ENCODE results near the gene CCDC51.

Gene CCDC51

GRCh38 chr3:48478626-48479555 lies 39.0 kb upstream of the CCDC51 start:
- Histone ChIP-seq H3K36me3 (ENCODE audit: control insufficient read depth in 1 of 2, insufficient read depth in 2 of 2, low read length in 2 of 2) (peaks cover 15 to 23% of the 10 kb centered on the region in 2 experiments), H2BK120ac (ENCODE audit: insufficient read depth, low read length, poor library complexity) (no peak overlapping the region), H3K79me1 (ENCODE audit: low read length) (peaks cover 1% of the 10 kb centered on the region), H2BK12ac (ENCODE audit: low read length) (no peak overlapping the region), H3K18ac (ENCODE audit: low read length) (no peak overlapping the region), H3K9ac (ENCODE audit: low read length) (no peak overlapping the region), H3K4ac (ENCODE audit: low read depth, low read length) (no peak overlapping the region), H3K4me2 (ENCODE audit: low read length) (no peak overlapping the region), H3K27me3 (ENCODE audit: insufficient read depth, low read length) (no peaks in the 10 kb centered on the region), H3K4me3 (ENCODE audit: low read depth, low read length) (no peak overlapping the region), H2AK5ac (ENCODE audit: low read length) (no peak overlapping the region), H3K9me3 (ENCODE audit: insufficient read depth, low read depth, low read length) (no peaks in the 10 kb centered on the region), H3K4me1 (ENCODE audit: control insufficient read depth in 1 of 2, insufficient read depth in 2 of 2, low read length in 2 of 2) (peaks cover 3 to 4% of the 10 kb centered on the region in 2 experiments), H4K8ac (ENCODE audit: low read depth, low read length) (no peak overlapping the region), H3K79me2 (ENCODE audit: control insufficient read depth, insufficient read depth, low read length, poor library complexity) (no peaks in the 10 kb centered on the region), H3K23ac (ENCODE audit: low read length) (no peak overlapping the region), H4K12ac (ENCODE audit: low read depth, low read length) (no peak overlapping the region), H2AFZ (ENCODE audit: insufficient read depth, low read length, poor library complexity) (no peak overlapping the region), H2BK5ac (ENCODE audit: low read depth, low read length, poor library complexity) (no peak overlapping the region), H3K14ac (ENCODE audit: low read length) (no peak overlapping the region), H3K27ac (ENCODE audit: low read depth, low read length) (no peak overlapping the region), H4K91ac (ENCODE audit: low read depth, low read length) (no peak overlapping the region)
- DNase-seq, result no peak
- no CpG with 5 or more reads among the region's 19 CpGs for WGBS (ENCODE audit: extremely low coverage, insufficient coverage, insufficient read length)

GRCh38 chr3:48477959-48478520 lies 38.1 kb upstream of the CCDC51 start:
- H3K79me1 ChIP-seq (ENCODE audit: low read length), result peaks cover 6% of the 10 kb centered on the region
- no peaks in the 10 kb centered on the region for H3K9me3 ChIP-seq (ENCODE audit: insufficient read depth, low read depth, low read length)
- H2BK120ac ChIP-seq (ENCODE audit: insufficient read depth, low read length, poor library complexity), result no peak overlapping the region
- no peak overlapping the region for H3K23ac ChIP-seq (ENCODE audit: low read length)
- no peaks in the 10 kb centered on the region for H3K27me3 ChIP-seq (ENCODE audit: insufficient read depth, low read length)
- H3K9ac ChIP-seq (ENCODE audit: low read length), result no peak overlapping the region
- peaks cover 15 to 23% of the 10 kb centered on the region in 2 experiments for H3K36me3 ChIP-seq (ENCODE audit: control insufficient read depth in 1 of 2, insufficient read depth in 2 of 2, low read length in 2 of 2)
- no peak overlapping the region for H2AFZ ChIP-seq (ENCODE audit: insufficient read depth, low read length, poor library complexity)
- no CpG with 5 or more reads among the region's 9 CpGs for WGBS (ENCODE audit: extremely low coverage, insufficient coverage, insufficient read length)
- no peak overlapping the region for H3K4ac ChIP-seq (ENCODE audit: low read depth, low read length)
- no peak overlapping the region for H4K91ac ChIP-seq (ENCODE audit: low read depth, low read length)
- no peak overlapping the region for H3K4me2 ChIP-seq (ENCODE audit: low read length)
- no peak overlapping the region for H3K27ac ChIP-seq (ENCODE audit: low read depth, low read length)
- no peak overlapping the region for H4K8ac ChIP-seq (ENCODE audit: low read depth, low read length)
- no peak overlapping the region for H3K18ac ChIP-seq (ENCODE audit: low read length)
- DNase-seq, result no peak
- H2AK5ac ChIP-seq (ENCODE audit: low read length), result no peak overlapping the region
- H3K4me1 ChIP-seq (ENCODE audit: control insufficient read depth in 1 of 2, insufficient read depth in 2 of 2, low read length in 2 of 2), result peaks cover 3 to 10% of the 10 kb centered on the region in 2 experiments
- no peak overlapping the region for H4K12ac ChIP-seq (ENCODE audit: low read depth, low read length)
- no peak overlapping the region for H3K14ac ChIP-seq (ENCODE audit: low read length)
- no peak overlapping the region for H2BK5ac ChIP-seq (ENCODE audit: low read depth, low read length, poor library complexity)
- no peaks in the 10 kb centered on the region for H3K79me2 ChIP-seq (ENCODE audit: control insufficient read depth, insufficient read depth, low read length, poor library complexity)
- no peak overlapping the region for H3K4me3 ChIP-seq (ENCODE audit: low read depth, low read length)
- H2BK12ac ChIP-seq (ENCODE audit: low read length), result no peak overlapping the region

DNA sequence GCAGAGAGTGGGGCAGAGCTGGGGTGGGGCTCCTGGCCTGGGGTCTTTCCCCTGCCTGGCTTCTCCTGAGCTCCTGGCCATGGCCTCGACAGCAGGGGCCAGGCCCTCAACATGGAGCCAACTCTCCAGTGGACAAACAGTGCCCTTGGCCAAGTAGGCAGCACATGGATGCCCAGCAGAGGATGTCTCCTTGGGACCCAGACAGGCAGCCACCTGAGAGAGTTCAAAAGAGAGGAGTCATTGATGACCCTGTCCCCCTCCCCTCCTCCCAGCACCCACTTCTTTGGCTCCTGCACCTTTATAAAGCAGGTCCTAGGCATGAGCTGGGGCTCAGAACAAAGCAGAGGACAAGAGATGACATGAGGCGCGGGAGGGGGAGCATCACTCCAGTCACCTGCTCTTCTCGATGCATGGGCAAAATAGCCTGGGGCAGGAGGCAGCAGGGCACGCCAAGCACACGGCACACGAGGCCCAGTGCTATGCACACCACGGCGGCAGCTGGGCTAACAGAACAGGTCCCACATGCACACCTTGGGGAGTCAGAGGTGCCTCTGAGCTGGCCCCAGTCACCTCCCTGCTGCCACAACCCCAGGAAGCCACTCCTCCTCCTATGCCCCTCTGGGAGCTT lies 36.6 kb upstream of the CCDC51 start:
- Histone ChIP-seq H3K4me2 (ENCODE audit: low read length) (no peak overlapping the region), H2BK5ac (ENCODE audit: low read depth, low read length, poor library complexity) (no peak overlapping the region)
- WGBS (ENCODE audit: extremely low coverage, insufficient coverage, insufficient read length), result no CpG with 5 or more reads among the region's 9 CpGs

GRCh38 chr3:48475188-48475587 lies 35.3 kb upstream of the CCDC51 start:
- Histone ChIP-seq H3K27ac (ENCODE audit: low read depth, low read length) (no peak overlapping the region), H3K79me2 (ENCODE audit: control insufficient read depth, insufficient read depth, low read length, poor library complexity) (peaks cover 4% of the 10 kb centered on the region), H3K9me3 (ENCODE audit: insufficient read depth, low read depth, low read length) (no peaks in the 10 kb centered on the region), H3K18ac (ENCODE audit: low read length) (no peak overlapping the region), H2AK5ac (ENCODE audit: low read length) (peak overlapping the region; percentile 64), H3K4me3 (ENCODE audit: low read depth, low read length) (no peak overlapping the region), H3K4me2 (ENCODE audit: low read length) (no peak overlapping the region), H2AFZ (ENCODE audit: insufficient read depth, low read length, poor library complexity) (no peak overlapping the region), H4K91ac (ENCODE audit: low read depth, low read length) (no peak overlapping the region), H3K4me1 (ENCODE audit: control insufficient read depth in 1 of 2, insufficient read depth in 2 of 2, low read length in 2 of 2) (peaks cover 9 to 13% of the 10 kb centered on the region in 2 experiments), H3K4ac (ENCODE audit: low read depth, low read length) (no peak overlapping the region), H3K36me3 (ENCODE audit: control insufficient read depth in 1 of 2, insufficient read depth in 2 of 2, low read length in 2 of 2) (peaks cover 18 to 21% of the 10 kb centered on the region in 2 experiments), H2BK12ac (ENCODE audit: low read length) (no peak overlapping the region), H3K79me1 (ENCODE audit: low read length) (peaks cover 12% of the 10 kb centered on the region), H2BK120ac (ENCODE audit: insufficient read depth, low read length, poor library complexity) (no peak overlapping the region), H2BK5ac (ENCODE audit: low read depth, low read length, poor library complexity) (no peak overlapping the region), H4K12ac (ENCODE audit: low read depth, low read length) (peak overlapping the region; percentile 16), H3K14ac (ENCODE audit: low read length) (no peak overlapping the region), H4K8ac (ENCODE audit: low read depth, low read length) (no peak overlapping the region), H3K23ac (ENCODE audit: low read length) (no peak overlapping the region), H3K9ac (ENCODE audit: low read length) (no peak overlapping the region), H3K27me3 (ENCODE audit: insufficient read depth, low read length) (no peaks in the 10 kb centered on the region)
- no peak for DNase-seq
- no CpG with 5 or more reads among the region's 11 CpGs for WGBS (ENCODE audit: extremely low coverage, insufficient coverage, insufficient read length)

More for the DNA sequence above, 36.6 kb upstream of the CCDC51 start:
- Histone ChIP-seq H4K12ac (ENCODE audit: low read depth, low read length) (no peak overlapping the region), H4K8ac (ENCODE audit: low read depth, low read length) (no peak overlapping the region), H3K14ac (ENCODE audit: low read length) (no peak overlapping the region), H2BK120ac (ENCODE audit: insufficient read depth, low read length, poor library complexity) (no peak overlapping the region), H3K9me3 (ENCODE audit: insufficient read depth, low read depth, low read length) (no peaks in the 10 kb centered on the region), H3K23ac (ENCODE audit: low read length) (no peak overlapping the region), H3K79me2 (ENCODE audit: control insufficient read depth, insufficient read depth, low read length, poor library complexity) (peaks cover 4% of the 10 kb centered on the region), H3K18ac (ENCODE audit: low read length) (no peak overlapping the region), H2AK5ac (ENCODE audit: low read length) (no peak overlapping the region), H3K79me1 (ENCODE audit: low read length) (peaks cover 12% of the 10 kb centered on the region), H3K36me3 (ENCODE audit: control insufficient read depth in 1 of 2, insufficient read depth in 2 of 2, low read length in 2 of 2) (peaks cover 15 to 21% of the 10 kb centered on the region in 2 experiments), H2BK12ac (ENCODE audit: low read length) (no peak overlapping the region), H2AFZ (ENCODE audit: insufficient read depth, low read length, poor library complexity) (no peak overlapping the region), H3K4me3 (ENCODE audit: low read depth, low read length) (no peak overlapping the region), H3K9ac (ENCODE audit: low read length) (no peak overlapping the region), H3K4ac (ENCODE audit: low read depth, low read length) (no peak overlapping the region), H3K4me1 (ENCODE audit: control insufficient read depth in 1 of 2, insufficient read depth in 2 of 2, low read length in 2 of 2) (peaks cover 3 to 10% of the 10 kb centered on the region in 2 experiments), H3K27ac (ENCODE audit: low read depth, low read length) (no peak overlapping the region), H3K27me3 (ENCODE audit: insufficient read depth, low read length) (no peaks in the 10 kb centered on the region), H4K91ac (ENCODE audit: low read depth, low read length) (no peak overlapping the region)
- DNase-seq, result no peak
